Adrenal gland (tissue), 12 donors: ENCODE data around the gene APOF. TPM values are rescaled to one million over a fixed set of nuclear protein-coding genes. Genes with fewer than 3 reads are reported as not detected.
"Not testable (repeated sequence)": the region's sequence is repeated elsewhere in the genome, so short reads cannot be mapped to it uniquely, and the experiment has no call there.

ENCODE experiments used
- DNase-seq, 7 donors: peaks; one replicate each; pipeline ENCODE4 v3.0.0-alpha.2; 2019 to 2020
- H3K27ac ChIP-seq, 5 donors: fragments of 200-600 bp; sonication (generic) in 4 of 5; 1 replicate in 3 of 5; 2 replicates in 2 of 5; pipeline versions ENCODE4 v1.5.1 to v1.8.0; 2016 to 2020; ENCODE audit warnings: mild to moderate bottlenecking in 1 of 5
- H3K27me3 ChIP-seq: fragments of 200-600 bp; 2 replicates; pipeline ENCODE4 v1.8.0; 2021
- H3K36me3 ChIP-seq, 2 donors: fragments of 200-600 bp; replicated peaks in 1 of 2; 1 replicate in 1 of 2; 2 replicates in 1 of 2; pipeline versions ENCODE4 v1.5.1 to v1.8.0; 2018 to 2022
- H3K4me1 ChIP-seq, 2 donors: fragments of 200-600 bp; replicated peaks in 1 of 2; 1 replicate in 1 of 2; 2 replicates in 1 of 2; pipeline versions ENCODE4 v1.5.1 to v1.8.0; 2018 to 2021
- H3K4me3 ChIP-seq, 4 donors: fragments of 200-600 bp; sonication (generic) in 3 of 4; one replicate each; pipeline ENCODE4 v1.5.1; 2016 to 2018
- H3K9me3 ChIP-seq, 3 donors: fragments of 200-600 bp; sonication (generic) in 1 of 3; replicated peaks in 1 of 3; 1 replicate in 2 of 3; 2 replicates in 1 of 3; pipeline versions ENCODE4 v1.5.1 to v1.8.0; 2016 to 2021
- POLR2A ChIP-seq, 2 donors: fragments of 450-650 bp; IDR thresholded peaks; one replicate each; pipeline ENCODE4 v1.6.1; 2017; ENCODE audit warnings: antibody characterized with exemption in 2 of 2, mild to moderate bottlenecking in 2 of 2, moderate library complexity in 1 of 2
- WGBS, 4 donors: extraction: QIAGEN DNeasy Blood & Tissue Kit in 2 of 4; methylation state at CpG; one replicate each; pipeline versions ENCODE4 v1.1.5 to v1.1.7; 2013 to 2017; 5-methylcytosine and 5-hydroxymethylcytosine counted together
- intact Hi-C, 2 donors: fragments of 100-400 bp; cut with DNase I; formaldehyde crosslinking; loops; one replicate each; pipeline versions ENCODE4 v1.14.1 to v1.15.0; 2022 to 2023
- polyA plus RNA-seq, 3 donors: library from polyadenylated mRNA; stranded (reverse); fragments of 200-250 nt in 2 of 3; fragments of 350-450 nt in 1 of 3; fragmentation: Illumina TruSeq in 1 of 3; extraction: RNeasy Lipid Tissue Mini Kit (QIAGEN cat#74804) in 1 of 3; gene quantifications; one replicate each; pipeline ENCODE4 v1.2.3, GENCODE V29; 2013 to 2014
- total RNA-seq, 9 donors: library from RNA; depleted of rRNA in 4 of 9; stranded (reverse); fragments of >200 nt in 4 of 9; fragments of 120-200 nt in 1 of 9; fragmentation: NEBNext Ultra II Directional in 1 of 9; extraction: Animal tissue kit (Norgen Biotek cat#: 25700) in 1 of 9; gene quantifications; one replicate each; pipeline versions ENCODE4 v1.1.0 to v1.2.4, GENCODE V29; 2013 to 2023
- TF ChIP-seq, protein P1 (sequence below), 6 experiments: fragments of 450-650 bp in 4 of 6; fragments of 200-600 bp in 2 of 6; sonication (generic) in 1 of 6; IDR thresholded peaks; 1 replicate in 5 of 6; 2 replicates in 1 of 6; pipeline versions ENCODE4 v1.5.1 to v1.8.0; 2016 to 2021; ENCODE audit warnings: antibody characterized with exemption in 6 of 6, mild to moderate bottlenecking in 2 of 6, moderate library complexity in 1 of 6
- donor health status: healthy with polysubstance abuse.
- donor health status: Bipolar disorder and iron deficiency.
- donor health status: DM: yes; HTN: yes; CAD: no.
- donor health status: DM: no; HTN: no; CAD: no.
- donor health status: DM: no; HTN: no; CAD: no.
- donor health status: DM: yes; HTN: yes; CAD: no.

The APOF gene
- total and polyA plus RNA-seq, 12 donors, result 0.24 TPM; not detected in 11

GRCh38 chr12:56338308-56339157, 24.1 kb downstream of the APOF start, which contains the start of gene IL23A:
TSS of gene IL23A (plus strand) at chr12:56338884. CDS start at chr12:56339045, 161 bp downstream.
- H3K4me3 ChIP-seq, result no peak within 1 kb of the TSS
- H3K27me3 ChIP-seq, result no peaks in the 10 kb centered on the region
- 48 to 54% (median 51%) methylated on average over 8 to 9 of the region's 9 CpGs for WGBS, 4 donors
- intact Hi-C loops, result no loop called here
- H3K9me3 ChIP-seq, result no peaks in the 10 kb centered on the region
- H3K4me1 ChIP-seq, result peaks cover 0 to 11% of the 10 kb centered on the region in 2 donors
- no peak for TF ChIP-seq POLR2A (IDR thresholded peaks at IDR 0.05)
- TF ChIP-seq, protein P1, sequence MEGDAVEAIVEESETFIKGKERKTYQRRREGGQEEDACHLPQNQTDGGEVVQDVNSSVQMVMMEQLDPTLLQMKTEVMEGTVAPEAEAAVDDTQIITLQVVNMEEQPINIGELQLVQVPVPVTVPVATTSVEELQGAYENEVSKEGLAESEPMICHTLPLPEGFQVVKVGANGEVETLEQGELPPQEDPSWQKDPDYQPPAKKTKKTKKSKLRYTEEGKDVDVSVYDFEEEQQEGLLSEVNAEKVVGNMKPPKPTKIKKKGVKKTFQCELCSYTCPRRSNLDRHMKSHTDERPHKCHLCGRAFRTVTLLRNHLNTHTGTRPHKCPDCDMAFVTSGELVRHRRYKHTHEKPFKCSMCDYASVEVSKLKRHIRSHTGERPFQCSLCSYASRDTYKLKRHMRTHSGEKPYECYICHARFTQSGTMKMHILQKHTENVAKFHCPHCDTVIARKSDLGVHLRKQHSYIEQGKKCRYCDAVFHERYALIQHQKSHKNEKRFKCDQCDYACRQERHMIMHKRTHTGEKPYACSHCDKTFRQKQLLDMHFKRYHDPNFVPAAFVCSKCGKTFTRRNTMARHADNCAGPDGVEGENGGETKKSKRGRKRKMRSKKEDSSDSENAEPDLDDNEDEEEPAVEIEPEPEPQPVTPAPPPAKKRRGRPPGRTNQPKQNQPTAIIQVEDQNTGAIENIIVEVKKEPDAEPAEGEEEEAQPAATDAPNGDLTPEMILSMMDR (IDR thresholded peaks at IDR 0.05), result no peak
- DNase-seq, result no peak
- peaks cover 0 to 14% of the 10 kb centered on the region in 2 donors for H3K36me3 ChIP-seq
- peak within 1 kb of the TSS in 1 of 5 donors; percentile 5 for H3K27ac ChIP-seq

DNA sequence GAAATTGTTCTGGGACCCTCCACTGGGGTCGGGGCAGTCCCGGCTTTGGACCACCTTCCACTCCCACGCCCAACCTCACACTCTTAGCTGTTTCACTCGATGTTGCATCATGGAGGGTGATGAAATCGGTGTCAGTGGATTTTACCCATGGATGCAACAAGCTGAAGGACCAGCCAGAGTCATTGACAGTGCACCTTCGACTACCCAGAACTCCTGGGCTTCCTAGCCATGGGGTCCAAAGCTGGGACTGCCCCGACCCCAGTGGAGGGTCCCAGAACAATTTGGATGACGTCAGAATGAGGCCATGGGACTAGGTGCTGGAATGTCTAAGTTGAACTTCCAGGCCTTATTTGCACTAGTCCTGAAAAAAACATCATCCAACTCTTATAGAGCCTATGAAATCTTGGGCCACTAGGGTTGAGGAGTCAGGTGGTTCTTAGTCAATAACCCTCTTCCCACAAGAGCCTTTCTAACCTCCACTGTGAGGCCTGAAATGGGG, 24.9 kb downstream of the APOF start:
- peaks cover 5 to 16% of the 10 kb centered on the region in 2 donors for H3K4me1 ChIP-seq
- H3K27ac ChIP-seq, result no peak overlapping the region
- no peaks in the 10 kb centered on the region for H3K27me3 ChIP-seq
- peaks cover 0 to 7% of the 10 kb centered on the region in 2 donors for H3K36me3 ChIP-seq
- H3K4me3 ChIP-seq, result no peak overlapping the region
- no peaks in the 10 kb centered on the region for H3K9me3 ChIP-seq
- DNase-seq, result no peak
- TF ChIP-seq, protein P1 (IDR thresholded peaks at IDR 0.05), result no peak
- no peak for TF ChIP-seq POLR2A (IDR thresholded peaks at IDR 0.05)
- 77 to 80% (median 80%) methylated on average over 6 to 8 of the region's 8 CpGs for WGBS, 4 donors
- intact Hi-C loops, result no loop called here

DNA sequence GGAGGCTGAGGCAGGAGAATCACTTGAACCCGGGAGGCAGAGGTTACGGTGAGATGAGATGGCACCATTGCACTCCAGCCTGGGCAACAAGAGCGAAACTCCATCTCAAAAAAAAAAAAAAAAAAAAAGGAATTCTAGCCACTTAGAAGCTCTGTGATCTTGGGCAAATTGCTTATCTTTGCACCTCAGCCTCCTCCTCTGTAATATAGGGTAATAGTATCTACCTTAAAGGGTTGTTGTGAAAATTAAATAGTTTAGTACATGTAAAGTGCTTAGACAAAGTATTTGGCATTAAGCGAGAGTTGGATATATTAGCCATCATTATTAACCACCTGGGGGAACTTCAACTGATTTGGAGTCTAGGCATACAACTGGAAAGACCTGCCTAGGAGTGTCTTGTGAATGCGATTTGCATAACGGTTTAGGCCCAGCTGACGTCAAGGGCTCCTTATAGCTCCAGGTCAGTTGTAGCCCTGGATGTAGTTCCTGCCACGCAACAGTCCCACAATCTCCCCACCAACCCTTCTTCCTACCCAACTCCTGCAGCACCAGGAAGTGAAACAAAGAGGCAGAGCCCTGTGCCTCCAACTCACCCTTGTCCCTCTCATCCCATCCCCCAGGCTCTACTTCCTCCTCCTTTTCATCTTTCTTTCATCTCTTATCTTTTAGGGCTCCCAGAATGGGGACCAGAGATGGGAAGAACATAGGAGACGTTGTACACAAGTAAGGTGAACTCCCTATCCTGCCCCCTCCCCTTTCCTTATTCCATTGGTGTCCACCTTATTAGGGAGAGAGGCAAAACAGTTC, 26.1 kb downstream of the APOF start:
- Histone ChIP-seq H3K9me3 (no peaks in the 10 kb centered on the region), H3K4me3 (no peak overlapping the region), H3K27ac (peak overlapping the region in 1 of 5 donors; percentile 21), H3K27me3 (no peaks in the 10 kb centered on the region), H3K4me1 (peaks cover 7 to 24% of the 10 kb centered on the region in 2 donors), H3K36me3 (no peaks in the 10 kb centered on the region)
- 75 to 85% (median 76%) methylated on average over 9 of the region's 9 CpGs for WGBS, 4 donors
- TF ChIP-seq, protein P1 (IDR thresholded peaks at IDR 0.05), result no peak
- TF ChIP-seq POLR2A (IDR thresholded peaks at IDR 0.05), result no peak
- DNase-seq, result peak in 2 of 7 donors; percentile 32 to 40
- intact Hi-C loops, result no loop called here

DNA sequence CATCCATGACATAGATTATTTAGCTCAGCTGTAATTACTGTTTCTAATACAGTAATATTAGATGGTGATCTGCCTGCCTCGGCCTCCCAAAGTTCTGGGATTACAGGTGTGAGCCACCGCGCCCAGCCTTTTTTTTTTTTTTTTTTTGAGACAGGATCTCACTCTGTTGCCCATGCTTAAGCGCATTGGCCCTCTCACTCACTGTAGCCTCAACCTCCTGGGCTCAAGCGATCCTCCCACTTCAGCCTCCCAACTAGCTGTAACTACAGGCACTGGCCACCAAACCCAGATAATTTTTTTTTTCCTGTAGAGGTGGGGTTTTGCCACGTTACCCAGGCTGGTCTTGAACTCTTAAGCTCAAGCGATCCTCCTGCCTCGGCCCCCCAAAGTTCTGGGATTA, 27.1 kb downstream of the APOF start:
- intact Hi-C loops, H3K27ac ChIP-seq, H3K27me3 ChIP-seq, DNase-seq, H3K9me3 ChIP-seq, H3K36me3 ChIP-seq, H3K4me3 ChIP-seq: not testable (repeated sequence)
- peaks cover 7 to 24% of the 10 kb centered on the region in 2 donors for H3K4me1 ChIP-seq
- 94 to 96% (median 95%) methylated on average over 7 to 8 of the region's 8 CpGs for WGBS, 4 donors
